NB4 (cell line): ENCODE data around the gene MUC13.

Experiments
- MYC ChIP-seq: IDR thresholded peaks from 2 replicates; pipeline ENCODE4 v1.6.1; 2011; ENCODE audit warnings: low read depth, low read length
- TF ChIP-seq, protein P1 (sequence below): IDR thresholded peaks from one replicate; pipeline ENCODE4 v1.5.1; 2012; ENCODE audit warnings: low read depth, low read length
- TF ChIP-seq, protein P2 (sequence below): IDR thresholded peaks from 2 replicates; pipeline ENCODE4 v1.6.1; 2011; ENCODE audit warnings: low read depth, low read length

- TF ChIP-seq, protein P1, sequence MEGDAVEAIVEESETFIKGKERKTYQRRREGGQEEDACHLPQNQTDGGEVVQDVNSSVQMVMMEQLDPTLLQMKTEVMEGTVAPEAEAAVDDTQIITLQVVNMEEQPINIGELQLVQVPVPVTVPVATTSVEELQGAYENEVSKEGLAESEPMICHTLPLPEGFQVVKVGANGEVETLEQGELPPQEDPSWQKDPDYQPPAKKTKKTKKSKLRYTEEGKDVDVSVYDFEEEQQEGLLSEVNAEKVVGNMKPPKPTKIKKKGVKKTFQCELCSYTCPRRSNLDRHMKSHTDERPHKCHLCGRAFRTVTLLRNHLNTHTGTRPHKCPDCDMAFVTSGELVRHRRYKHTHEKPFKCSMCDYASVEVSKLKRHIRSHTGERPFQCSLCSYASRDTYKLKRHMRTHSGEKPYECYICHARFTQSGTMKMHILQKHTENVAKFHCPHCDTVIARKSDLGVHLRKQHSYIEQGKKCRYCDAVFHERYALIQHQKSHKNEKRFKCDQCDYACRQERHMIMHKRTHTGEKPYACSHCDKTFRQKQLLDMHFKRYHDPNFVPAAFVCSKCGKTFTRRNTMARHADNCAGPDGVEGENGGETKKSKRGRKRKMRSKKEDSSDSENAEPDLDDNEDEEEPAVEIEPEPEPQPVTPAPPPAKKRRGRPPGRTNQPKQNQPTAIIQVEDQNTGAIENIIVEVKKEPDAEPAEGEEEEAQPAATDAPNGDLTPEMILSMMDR, result no peak
- TF ChIP-seq, protein P2, sequence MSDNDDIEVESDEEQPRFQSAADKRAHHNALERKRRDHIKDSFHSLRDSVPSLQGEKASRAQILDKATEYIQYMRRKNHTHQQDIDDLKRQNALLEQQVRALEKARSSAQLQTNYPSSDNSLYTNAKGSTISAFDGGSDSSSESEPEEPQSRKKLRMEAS, result no peak
- no peak for TF ChIP-seq MYC
Observed at GRCh38 chr3:124962403-124962940, 27.9 kb upstream of the MUC13 start.
